ENCODE data around the gene TMEM52. TPM values are rescaled to one million over a fixed set of nuclear protein-coding genes. Genes with fewer than 3 reads are reported as not detected.
A peak's percentile ranks its signal among the peaks of the same experiment; 100 is the strongest.

TMEM52 gene
- total and polyA plus RNA-seq, 9 of the 15 experiments (the other 6 are each of a cell fraction or from before 2014, with no cell fraction given), result 0.37 to 22.5 (median 6.8) TPM

DNA sequence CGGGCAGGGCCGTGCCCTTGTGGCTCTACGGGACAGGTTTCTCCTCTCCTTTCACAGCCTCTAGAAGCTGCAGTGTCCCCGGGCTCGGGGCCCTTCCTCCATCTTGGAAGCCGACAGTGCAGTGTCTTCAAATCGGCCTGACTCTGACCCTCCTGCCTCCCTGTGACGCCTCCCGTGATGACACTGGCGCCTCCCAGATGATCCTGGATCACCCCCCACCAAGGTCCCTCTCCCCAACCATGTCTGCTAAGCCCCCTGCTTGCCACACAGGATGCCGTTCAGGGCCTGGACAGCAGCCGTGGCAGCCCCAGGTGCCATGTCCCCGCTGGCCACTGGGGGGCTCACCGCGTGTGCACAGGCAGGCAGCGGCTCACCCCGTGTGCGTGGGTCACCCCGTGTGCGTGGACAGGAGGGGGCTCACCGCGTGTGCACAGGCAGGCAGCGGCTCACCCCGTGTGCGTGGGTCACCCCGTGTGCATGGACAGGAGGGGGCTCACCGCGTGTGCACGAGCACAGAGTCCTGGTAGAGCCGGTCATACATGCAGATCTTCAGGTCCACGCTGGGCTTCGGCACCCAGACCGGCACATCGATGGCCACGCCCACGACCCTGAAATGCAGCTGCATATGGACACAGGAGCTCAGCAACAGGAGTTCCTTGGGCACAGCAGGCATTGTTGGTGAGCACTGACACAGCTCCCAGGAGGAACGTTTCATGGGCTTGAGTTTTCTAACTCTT, 24.9 kb upstream of the TMEM52 start:
- Histone ChIP-seq H3K36me3 (ENCODE audit: control insufficient read depth, insufficient read depth, low read length) (no peaks in the 10 kb centered on the region), H4K20me1 (replicated peaks; ENCODE audit: control insufficient read depth, insufficient read depth, low read length) (peaks cover 14% of the 10 kb centered on the region), H3K9ac (ENCODE audit: insufficient read depth in 1 of 2, low read depth in 2 of 2, low read length in 2 of 2) (peak overlapping the region in 1 of 2 experiments; percentile 72; a peak in 2 of 4 replicates), H3K79me2 (ENCODE audit: control insufficient read depth, insufficient read depth, low read length) (no peaks in the 10 kb centered on the region), H3K9me1 (ENCODE audit: control insufficient read depth, insufficient read depth, low read length) (no peaks in the 10 kb centered on the region), H3K27me3 (ENCODE audit: control insufficient read depth in 2 of 2, insufficient read depth in 2 of 2, low read length in 2 of 2) (peaks cover 58 to 90% of the 10 kb centered on the region in 2 experiments), H3K4me1 (replicated peaks in 1 of 2; ENCODE audit: control insufficient read depth in 2 of 2, insufficient read depth in 2 of 2, low read length in 2 of 2) (peaks cover 0 to 41% of the 10 kb centered on the region in 2 experiments; a peak in 2 of 5 replicates), H3K9me3 (replicated peaks; ENCODE audit: control insufficient read depth, insufficient read depth, low read depth, low read length) (no peaks in the 10 kb centered on the region), H3K4me2 (ENCODE audit: insufficient read depth, low read length) (peak overlapping the region; percentile 83), H3K4me3 (no peak overlapping the region), H3K27ac (ENCODE audit: extremely low read depth, low read depth, low read length) (no peak overlapping the region), H2AFZ (ENCODE audit: low read depth, low read length) (peak overlapping the region; percentile 78)
- 2% methylated on average over 37 of the region's 37 CpGs for WGBS (ENCODE audit: insufficient coverage, low coverage, missing lambda C conversion rate)
- FAIRE-seq (peak; percentile 85), DNase-seq (ENCODE audit: extremely low read depth in 1 of 4, low spot score in 3 of 4) (peak; percentile 74 to 84 (median 81)), ATAC-seq (peak; percentile 99)
- in situ Hi-C loops (cut with MboI), result no loop called here
- POLR2A ChIA-PET, result interaction anchor here (0.6 to 1.5 kb wide), 4 partner anchors 13 to 268 kb away, joined by 3 to 6 read pairs (median 4); no protein-coding TSS in a partner anchor
- intact Hi-C loops (cut with micrococcal nuclease), result loop anchor here (1.0 kb wide), 1 partner anchor 102 kb away; no protein-coding TSS in a partner anchor
- CTCF ChIA-PET (ENCODE audit: low intra/inter-chr PET ratio), result interaction anchor here (0.6 to 2.3 kb wide), 2 partner anchors 102 to 658 kb away, joined by 3 to 18 read pairs; no protein-coding TSS in a partner anchor
- BruUV-seq (replicated peaks), result no TSS peak
- TF ChIP-seq NR1H2 (CRISPR knock-in tag; IDR thresholded peaks at IDR 0.05) (no peak), YY1 (IDR thresholded peaks at IDR 0.05; ENCODE audit: borderline replicate concordance in 1 of 3, control insufficient read depth in 1 of 3, extremely low read depth in 1 of 3, insufficient read depth in 3 of 3, insufficient read length in 1 of 3, insufficient replicate concordance in 2 of 3, low read depth in 1 of 3, low read length in 2 of 3) (peak in 1 of 3 experiments; percentile 32), MIER1 (IDR thresholded peaks at IDR 0.05; ENCODE audit: low read depth) (peak; percentile 76; the same call in 1 of the 2 replicates), SMAD4 (CRISPR knock-in tag; conservative IDR thresholded peaks at IDR 0.05) (0 out of 2 replicates have a peak, but pooled peaks have one; percentile 26), ATF1 (CRISPR knock-in tag; IDR thresholded peaks at IDR 0.05) (no peak), ATF1 (tag; IDR thresholded peaks at IDR 0.05) (peak; percentile 28; the same call in 1 of the 2 replicates), STAG1 (CRISPR knock-in tag; IDR thresholded peaks at IDR 0.05; ENCODE audit: borderline replicate concordance) (peak; percentile 73; the same call in 1 of the 2 replicates), L3MBTL2 (IDR thresholded peaks at IDR 0.05) (peak; percentile 38; the same call in 1 of the 2 replicates), MYBL2 (IDR thresholded peaks at IDR 0.05; ENCODE audit: low read depth) (no peak), MYBL2 (CRISPR knock-in tag; IDR thresholded peaks at IDR 0.05; ENCODE audit: borderline replicate concordance) (0 out of 2 replicates have a peak, but pooled peaks have one; percentile 70), MAZ (CRISPR knock-in tag; conservative IDR thresholded peaks at IDR 0.05 in 1 of 2, IDR thresholded peaks at IDR 0.05 in 1 of 2) (peak in 1 of 2 experiments; percentile 48; a peak in 1 of 4 replicates), SP1 (CRISPR knock-in tag; IDR thresholded peaks at IDR 0.05) (0 out of 2 replicates have a peak, but pooled peaks have one; percentile 55), FOXA3 (CRISPR knock-in tag; conservative IDR thresholded peaks at IDR 0.05 in 1 of 2, IDR thresholded peaks at IDR 0.05 in 1 of 2) (peak in 1 of 2 experiments; percentile 26; a peak in 2 of 4 replicates), SAP30 (IDR thresholded peaks at IDR 0.05; ENCODE audit: borderline replicate concordance, insufficient read depth, low read depth, low read length, poor library complexity, severe bottlenecking) (peak; percentile 63)
- TF ChIP-seq, protein P1, sequence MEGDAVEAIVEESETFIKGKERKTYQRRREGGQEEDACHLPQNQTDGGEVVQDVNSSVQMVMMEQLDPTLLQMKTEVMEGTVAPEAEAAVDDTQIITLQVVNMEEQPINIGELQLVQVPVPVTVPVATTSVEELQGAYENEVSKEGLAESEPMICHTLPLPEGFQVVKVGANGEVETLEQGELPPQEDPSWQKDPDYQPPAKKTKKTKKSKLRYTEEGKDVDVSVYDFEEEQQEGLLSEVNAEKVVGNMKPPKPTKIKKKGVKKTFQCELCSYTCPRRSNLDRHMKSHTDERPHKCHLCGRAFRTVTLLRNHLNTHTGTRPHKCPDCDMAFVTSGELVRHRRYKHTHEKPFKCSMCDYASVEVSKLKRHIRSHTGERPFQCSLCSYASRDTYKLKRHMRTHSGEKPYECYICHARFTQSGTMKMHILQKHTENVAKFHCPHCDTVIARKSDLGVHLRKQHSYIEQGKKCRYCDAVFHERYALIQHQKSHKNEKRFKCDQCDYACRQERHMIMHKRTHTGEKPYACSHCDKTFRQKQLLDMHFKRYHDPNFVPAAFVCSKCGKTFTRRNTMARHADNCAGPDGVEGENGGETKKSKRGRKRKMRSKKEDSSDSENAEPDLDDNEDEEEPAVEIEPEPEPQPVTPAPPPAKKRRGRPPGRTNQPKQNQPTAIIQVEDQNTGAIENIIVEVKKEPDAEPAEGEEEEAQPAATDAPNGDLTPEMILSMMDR (IDR thresholded peaks at IDR 0.05 in 2 of 3, conservative IDR thresholded peaks at IDR 0.05 in 1 of 3; ENCODE audit: insufficient read depth in 2 of 3, low read depth in 1 of 3, low read length in 3 of 3), result peak; percentile 77 to 97 (median 85)
- TF ChIP-seq, protein P2, sequence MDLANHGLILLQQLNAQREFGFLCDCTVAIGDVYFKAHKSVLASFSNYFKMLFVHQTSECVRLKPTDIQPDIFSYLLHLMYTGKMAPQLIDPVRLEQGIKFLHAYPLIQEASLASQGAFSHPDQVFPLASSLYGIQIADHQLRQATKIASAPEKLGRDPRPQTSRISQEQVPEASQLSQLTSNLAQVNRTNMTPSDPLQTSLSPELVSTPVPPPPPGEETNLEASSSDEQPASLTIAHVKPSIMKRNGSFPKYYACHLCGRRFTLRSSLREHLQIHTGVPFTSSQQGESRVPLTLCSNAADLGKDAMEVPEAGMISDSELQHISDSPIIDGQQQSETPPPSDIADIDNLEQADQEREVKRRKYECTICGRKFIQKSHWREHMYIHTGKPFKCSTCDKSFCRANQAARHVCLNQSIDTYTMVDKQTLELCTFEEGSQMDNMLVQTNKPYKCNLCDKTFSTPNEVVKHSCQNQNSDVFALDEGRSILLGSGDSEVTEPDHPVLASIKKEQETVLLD (IDR thresholded peaks at IDR 0.05), result peak; percentile 47; the same call in 1 of the 2 replicates

All from K562 (cell line).